ENCODE data around the gene CDX1. TPM values are rescaled to one million over a fixed set of nuclear protein-coding genes. Genes with fewer than 3 reads are reported as not detected.

Gene CDX1
- total RNA-seq, 1 donor = 0.18 TPM

GRCh38 chr5:150157168-150157567 is 9.4 kb upstream of the CDX1 start:
- TF ChIP-seq CTCF (IDR thresholded peaks at IDR 0.05; ENCODE audit: insufficient read depth, low read length) = no peak
- no peak for DNase-seq (ENCODE audit: low read depth)
- no peak overlapping the region for H3K4me3 ChIP-seq (ENCODE audit: low read depth, low read length)

- no peak for TF ChIP-seq CTCF (IDR thresholded peaks at IDR 0.05; ENCODE audit: insufficient read depth, low read length)
- peak; percentile 63 for DNase-seq (ENCODE audit: low read depth)
- no peak overlapping the region for H3K4me3 ChIP-seq (ENCODE audit: low read depth, low read length)
These were observed 8.2 kb upstream of the CDX1 start for GRCh38 chr5:150158170-150158949.

GRCh38 chr5:150159031-150159430 is 7.5 kb upstream of the CDX1 start:
- TF ChIP-seq CTCF (IDR thresholded peaks at IDR 0.05; ENCODE audit: insufficient read depth, low read length) = no peak
- no peak overlapping the region for H3K4me3 ChIP-seq (ENCODE audit: low read depth, low read length)
- no peak for DNase-seq (ENCODE audit: low read depth)

GRCh38 chr5:150159741-150160179 is 6.8 kb upstream of the CDX1 start:
- DNase-seq (ENCODE audit: low read depth) = peak; percentile 62
- TF ChIP-seq CTCF (IDR thresholded peaks at IDR 0.05; ENCODE audit: insufficient read depth, low read length) = no peak
- H3K4me3 ChIP-seq (ENCODE audit: low read depth, low read length) = no peak overlapping the region

GRCh38 chr5:150160448-150161081 is 6.0 kb upstream of the CDX1 start:
- DNase-seq (ENCODE audit: low read depth) = no peak
- H3K4me3 ChIP-seq (ENCODE audit: low read depth, low read length) = no peak overlapping the region
- no peak for TF ChIP-seq CTCF (IDR thresholded peaks at IDR 0.05; ENCODE audit: insufficient read depth, low read length)

- peak; percentile 75 for DNase-seq (ENCODE audit: low read depth)
- TF ChIP-seq CTCF (IDR thresholded peaks at IDR 0.05; ENCODE audit: insufficient read depth, low read length) = peak; percentile 98
- no peak overlapping the region for H3K4me3 ChIP-seq (ENCODE audit: low read depth, low read length)
These were observed 5.1 kb upstream of the CDX1 start for GRCh38 chr5:150161242-150162141.
